SIG-M5 treated with dmso at 0.1 percent for 504 hours (cell line): Measurements from ENCODE around the gene PIM1.
"Not testable (repeated sequence)": the region's sequence is repeated elsewhere in the genome, so short reads cannot be mapped to it uniquely, and the experiment has no call there.

Experiments used
- DNase-seq: peaks from one replicate; lab custom pipeline; 2025; ENCODE audit not compliant: unreplicated experiment; lab: John Stamatoyannopoulos, UW

The PIM1 gene

DNA sequence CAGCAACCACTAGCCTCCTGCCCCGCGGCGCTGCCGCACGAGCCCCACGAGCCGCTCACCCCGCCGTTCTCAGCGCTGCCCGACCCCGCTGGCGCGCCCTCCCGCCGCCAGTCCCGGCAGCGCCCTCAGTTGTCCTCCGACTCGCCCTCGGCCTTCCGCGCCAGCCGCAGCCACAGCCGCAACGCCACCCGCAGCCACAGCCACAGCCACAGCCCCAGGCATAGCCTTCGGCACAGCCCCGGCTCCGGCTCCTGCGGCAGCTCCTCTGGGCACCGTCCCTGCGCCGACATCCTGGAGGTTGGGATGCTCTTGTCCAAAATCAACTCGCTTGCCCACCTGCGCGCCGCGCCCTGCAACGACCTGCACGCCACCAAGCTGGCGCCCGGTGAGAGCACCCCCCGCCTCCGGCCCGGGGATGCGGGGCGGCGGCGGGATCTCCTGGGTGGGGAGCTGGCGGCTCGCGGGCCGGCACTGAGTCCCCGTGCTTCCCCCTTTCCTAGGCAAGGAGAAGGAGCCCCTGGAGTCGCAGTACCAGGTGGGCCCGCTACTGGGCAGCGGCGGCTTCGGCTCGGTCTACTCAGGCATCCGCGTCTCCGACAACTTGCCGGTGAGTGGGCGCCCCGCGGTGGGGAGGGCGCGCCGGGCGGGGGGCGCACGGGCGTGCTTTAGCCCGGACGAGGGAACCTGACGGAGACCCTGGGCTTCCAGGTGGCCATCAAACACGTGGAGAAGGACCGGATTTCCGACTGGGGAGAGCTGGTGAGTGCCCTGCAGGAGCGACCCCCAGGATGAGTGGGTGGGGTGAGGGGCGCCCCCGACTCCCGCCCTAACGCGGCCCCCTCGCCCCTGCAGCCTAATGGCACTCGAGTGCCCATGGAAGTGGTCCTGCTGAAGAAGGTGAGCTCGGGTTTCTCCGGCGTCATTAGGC lies 585 bp downstream of the PIM1 start:
- peak; percentile 33 for DNase-seq

DNA sequence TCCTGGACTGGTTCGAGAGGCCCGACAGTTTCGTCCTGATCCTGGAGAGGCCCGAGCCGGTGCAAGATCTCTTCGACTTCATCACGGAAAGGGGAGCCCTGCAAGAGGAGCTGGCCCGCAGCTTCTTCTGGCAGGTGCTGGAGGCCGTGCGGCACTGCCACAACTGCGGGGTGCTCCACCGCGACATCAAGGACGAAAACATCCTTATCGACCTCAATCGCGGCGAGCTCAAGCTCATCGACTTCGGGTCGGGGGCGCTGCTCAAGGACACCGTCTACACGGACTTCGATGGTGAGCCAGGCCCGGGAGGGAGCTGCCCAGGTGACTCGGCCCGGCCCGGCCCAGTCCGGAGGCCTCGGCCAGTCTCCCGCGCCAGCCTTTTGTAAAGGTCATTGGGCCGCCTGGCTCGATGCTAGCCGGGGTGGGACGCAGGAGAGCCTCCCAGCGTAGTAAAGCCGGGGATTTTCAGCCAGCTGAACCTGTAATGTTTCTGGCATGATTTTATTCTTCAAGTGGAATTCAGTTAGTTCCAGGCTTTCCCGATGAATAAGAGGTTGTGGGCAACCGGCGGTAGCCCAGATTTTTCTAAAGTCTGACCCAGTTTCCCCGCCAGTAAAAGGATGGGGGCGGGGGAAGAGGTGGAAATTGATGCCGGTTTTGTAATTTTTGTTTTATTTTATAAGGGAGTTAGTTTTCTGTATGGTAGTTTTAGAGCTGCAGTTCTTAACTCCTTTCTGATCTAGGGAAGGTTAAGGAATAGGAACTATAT lies 1.4 kb downstream of the PIM1 start:
- DNase-seq = no peak

DNA sequence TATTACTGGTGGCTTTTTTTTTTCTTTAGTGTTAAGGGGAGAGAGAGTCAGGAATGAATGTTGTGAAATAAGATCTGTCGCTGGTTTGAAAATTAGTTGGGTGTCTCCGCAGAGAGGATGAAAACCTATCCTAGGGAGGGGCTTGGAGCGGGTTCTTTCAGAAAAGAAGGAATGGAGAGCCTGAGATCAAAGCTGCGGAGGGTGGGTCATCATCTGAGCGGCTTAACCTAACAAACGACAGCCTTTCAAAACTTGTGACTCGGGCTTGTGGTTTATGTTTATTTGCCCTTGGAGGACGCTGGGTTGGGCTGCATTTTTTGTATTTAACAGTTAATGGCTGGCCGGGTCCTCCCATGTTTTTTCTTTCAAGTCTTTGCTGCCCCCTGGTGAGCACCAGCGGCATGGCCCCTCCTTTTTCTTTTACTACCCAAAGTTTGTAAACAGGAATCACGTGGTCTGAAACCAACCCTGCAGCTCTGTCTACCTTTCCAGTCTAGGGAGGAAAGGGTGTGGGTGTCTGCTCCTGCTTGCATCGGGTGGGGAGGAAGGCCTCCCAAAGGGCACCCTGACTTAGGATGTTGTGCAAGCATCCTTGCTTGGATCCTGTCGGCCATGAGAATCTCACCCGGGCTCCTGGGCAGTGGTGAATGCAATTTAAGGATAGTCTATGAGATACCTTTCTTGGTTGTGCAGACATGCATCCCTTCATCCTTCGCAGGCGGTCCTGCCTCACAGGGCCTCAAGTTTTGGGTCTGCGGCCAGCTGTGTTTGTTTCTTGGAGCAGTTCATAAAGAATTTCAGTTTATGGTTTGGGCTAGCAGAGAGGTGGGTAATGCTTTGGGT lies 2.2 kb downstream of the PIM1 start:
- peak; percentile 87 for DNase-seq

DNA sequence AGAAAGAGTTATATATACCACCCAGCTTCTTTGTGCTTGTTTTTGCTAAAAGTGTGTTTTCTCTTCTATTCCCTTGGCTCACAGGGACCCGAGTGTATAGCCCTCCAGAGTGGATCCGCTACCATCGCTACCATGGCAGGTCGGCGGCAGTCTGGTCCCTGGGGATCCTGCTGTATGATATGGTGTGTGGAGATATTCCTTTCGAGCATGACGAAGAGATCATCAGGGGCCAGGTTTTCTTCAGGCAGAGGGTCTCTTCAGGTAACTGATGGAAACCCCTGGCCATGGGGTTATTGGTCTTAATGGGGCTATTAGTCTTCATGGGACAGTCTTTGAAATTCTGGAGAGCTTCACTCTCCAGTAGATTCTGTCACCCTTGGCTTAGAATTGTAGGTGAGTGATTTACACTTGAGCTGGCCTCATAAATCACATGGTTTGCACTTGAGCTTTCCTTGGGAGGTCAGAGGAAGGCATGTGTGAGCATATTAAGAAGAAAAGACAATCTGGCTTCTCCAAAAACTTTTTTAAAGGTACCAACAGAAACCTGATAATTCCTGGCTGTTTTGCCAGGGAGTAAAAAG lies 3.0 kb downstream of the PIM1 start:
- DNase-seq = no peak

DNA sequence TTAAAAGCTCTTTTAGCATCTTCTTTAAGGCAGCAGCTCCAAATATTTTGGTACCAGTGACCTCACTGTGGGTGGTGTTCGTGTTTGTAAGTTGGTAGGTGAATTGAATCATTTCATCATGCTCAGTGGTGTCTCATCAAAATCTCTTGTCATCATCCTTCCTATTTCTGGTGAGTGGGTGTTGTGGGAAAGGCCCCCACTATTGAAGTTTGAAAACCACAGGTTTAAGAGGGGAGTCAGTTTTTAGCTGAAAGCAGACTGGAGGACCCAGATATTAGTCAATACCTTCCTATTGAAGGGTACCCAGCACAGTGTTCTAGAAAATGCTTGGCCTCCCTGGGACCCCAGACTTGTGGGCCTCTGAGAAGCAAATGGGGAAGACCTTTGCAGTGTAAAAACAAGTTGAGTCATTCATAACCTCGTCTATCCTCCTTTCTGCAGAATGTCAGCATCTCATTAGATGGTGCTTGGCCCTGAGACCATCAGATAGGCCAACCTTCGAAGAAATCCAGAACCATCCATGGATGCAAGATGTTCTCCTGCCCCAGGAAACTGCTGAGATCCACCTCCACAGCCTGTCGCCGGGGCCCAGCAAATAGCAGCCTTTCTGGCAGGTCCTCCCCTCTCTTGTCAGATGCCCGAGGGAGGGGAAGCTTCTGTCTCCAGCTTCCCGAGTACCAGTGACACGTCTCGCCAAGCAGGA lies 3.7 kb downstream of the PIM1 start:
- DNase-seq = no peak

DNA sequence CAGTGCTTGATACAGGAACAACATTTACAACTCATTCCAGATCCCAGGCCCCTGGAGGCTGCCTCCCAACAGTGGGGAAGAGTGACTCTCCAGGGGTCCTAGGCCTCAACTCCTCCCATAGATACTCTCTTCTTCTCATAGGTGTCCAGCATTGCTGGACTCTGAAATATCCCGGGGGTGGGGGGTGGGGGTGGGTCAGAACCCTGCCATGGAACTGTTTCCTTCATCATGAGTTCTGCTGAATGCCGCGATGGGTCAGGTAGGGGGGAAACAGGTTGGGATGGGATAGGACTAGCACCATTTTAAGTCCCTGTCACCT lies 4.2 kb downstream of the PIM1 start:
- DNase-seq = no peak

DNA sequence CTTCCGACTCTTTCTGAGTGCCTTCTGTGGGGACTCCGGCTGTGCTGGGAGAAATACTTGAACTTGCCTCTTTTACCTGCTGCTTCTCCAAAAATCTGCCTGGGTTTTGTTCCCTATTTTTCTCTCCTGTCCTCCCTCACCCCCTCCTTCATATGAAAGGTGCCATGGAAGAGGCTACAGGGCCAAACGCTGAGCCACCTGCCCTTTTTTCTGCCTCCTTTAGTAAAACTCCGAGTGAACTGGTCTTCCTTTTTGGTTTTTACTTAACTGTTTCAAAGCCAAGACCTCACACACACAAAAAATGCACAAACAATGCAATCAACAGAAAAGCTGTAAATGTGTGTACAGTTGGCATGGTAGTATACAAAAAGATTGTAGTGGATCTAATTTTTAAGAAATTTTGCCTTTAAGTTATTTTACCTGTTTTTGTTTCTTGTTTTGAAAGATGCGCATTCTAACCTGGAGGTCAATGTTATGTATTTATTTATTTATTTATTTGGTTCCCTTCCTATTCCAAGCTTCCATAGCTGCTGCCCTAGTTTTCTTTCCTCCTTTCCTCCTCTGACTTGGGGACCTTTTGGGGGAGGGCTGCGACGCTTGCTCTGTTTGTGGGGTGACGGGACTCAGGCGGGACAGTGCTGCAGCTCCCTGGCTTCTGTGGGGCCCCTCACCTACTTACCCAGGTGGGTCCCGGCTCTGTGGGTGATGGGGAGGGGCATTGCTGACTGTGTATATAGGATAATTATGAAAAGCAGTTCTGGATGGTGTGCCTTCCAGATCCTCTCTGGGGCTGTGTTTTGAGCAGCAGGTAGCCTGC lies 4.8 kb downstream of the PIM1 start:
- no peak for DNase-seq

DNA sequence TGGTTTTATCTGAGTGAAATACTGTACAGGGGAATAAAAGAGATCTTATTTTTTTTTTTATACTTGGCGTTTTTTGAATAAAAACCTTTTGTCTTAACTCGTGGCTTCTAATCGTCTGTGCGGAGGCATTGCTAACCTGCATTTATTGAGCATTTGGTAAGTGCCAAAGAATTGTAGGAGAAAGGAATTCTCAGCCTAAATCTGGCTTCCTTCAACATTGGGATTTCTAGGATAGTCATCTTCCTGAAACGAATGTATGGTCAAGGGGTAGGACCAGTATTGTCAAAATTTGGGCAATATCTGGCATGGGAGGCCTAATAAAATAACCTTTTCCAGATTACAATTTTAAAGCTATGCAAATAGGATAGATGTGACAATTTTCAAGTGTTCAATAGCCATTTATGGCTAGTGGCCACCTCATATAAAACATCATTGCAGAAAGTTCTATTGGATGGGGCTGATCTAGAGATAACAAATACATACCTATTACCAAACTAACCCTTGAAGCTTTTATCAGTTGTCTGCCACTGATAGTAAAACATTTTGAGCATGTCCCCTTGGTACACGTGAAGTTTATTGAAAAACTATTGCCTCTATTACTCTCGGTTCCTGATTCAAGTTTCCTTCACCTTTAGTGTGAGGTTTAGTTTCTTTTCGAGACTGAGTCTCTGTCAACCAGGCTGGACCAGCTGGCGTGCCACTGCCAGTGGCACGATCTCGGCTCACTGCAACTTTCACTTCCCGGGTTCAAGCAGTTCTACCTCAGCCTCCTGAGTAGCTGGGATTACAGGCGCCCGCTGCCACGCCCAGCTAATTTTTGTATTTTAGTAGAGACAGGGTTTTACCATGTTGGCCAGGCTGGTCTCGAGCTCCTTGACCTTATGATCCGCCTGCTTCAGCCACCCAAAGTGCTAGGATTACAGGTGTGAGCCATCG lies 5.6 kb downstream of the PIM1 start:
- no peak for DNase-seq

DNA sequence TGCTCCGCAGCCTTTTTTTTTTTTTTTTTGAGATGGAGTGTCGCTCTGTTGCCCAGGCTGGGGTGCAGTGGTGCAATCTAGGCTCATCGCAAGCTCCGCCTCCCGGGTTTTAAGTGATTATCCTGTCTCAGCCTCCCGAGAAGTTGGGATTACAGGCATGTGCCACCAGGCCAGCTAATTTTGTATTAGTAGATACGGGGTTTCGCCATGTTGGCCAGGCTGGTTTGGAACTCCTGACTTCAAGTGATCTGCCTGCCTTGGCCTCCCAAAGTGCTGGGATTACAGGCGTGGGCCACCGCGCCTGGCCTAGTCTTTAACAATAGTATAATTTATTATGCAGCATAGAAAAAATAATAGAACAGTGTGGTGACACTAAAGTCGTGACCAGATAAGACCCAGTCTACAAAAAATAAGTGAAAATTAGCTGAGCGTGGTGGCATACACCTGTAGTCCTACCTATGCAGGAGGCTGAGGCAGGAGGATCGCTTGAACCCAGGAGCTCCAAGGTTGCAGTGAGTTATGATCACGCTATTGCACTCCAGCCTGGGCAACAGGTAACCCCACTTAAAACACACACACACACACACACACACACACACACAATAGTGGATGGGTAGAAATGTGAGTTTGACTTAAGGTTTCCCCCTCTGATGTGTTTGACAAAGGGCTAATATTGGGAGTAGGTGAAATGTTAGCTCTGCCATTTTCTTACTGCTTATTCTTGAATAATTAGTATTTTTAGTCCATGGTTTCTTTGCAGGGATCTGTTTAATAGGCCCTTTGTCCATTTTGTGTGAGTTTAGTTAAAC lies 6.5 kb downstream of the PIM1 start:
- no peak for DNase-seq

DNA sequence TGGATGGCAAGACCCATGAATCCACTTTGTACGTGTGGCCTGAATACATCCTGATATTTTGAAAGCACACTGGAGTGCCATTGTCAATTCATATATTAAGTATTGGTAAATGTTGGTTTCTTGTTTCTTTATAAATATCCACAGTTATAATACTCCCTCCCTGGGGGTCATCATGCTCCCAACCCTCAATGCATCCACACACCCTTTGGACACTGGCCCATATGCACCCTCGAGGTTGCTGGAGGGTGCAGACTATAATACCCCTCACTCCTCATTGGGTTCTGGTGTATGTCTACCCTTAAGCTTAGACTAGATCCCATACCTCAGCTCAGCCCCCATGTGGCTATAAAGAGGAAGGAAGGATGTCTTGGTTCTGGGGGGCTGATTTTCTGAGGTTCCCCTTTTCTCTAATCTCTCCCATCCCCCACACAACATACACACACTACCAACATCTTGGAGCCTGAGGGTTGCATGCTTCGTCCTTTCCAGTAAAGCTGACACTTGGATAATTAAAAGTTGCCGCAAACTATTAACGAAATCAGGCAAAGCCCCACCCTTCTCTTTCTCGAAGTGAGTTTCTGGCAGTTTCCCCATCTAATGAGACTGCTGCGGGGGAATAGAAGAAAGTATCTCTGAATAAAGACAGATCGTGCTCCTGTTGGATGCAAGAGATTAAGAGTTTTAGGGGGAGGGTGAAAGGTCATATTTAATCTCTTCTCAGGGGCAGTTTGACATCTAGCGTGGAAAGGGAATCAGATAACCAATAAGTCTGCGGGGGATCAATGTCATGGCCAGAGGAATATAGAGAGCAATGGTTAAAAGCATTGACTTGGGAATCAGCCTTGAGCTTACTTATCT lies 7.4 kb downstream of the PIM1 start:
- peak; percentile 84 for DNase-seq

DNA sequence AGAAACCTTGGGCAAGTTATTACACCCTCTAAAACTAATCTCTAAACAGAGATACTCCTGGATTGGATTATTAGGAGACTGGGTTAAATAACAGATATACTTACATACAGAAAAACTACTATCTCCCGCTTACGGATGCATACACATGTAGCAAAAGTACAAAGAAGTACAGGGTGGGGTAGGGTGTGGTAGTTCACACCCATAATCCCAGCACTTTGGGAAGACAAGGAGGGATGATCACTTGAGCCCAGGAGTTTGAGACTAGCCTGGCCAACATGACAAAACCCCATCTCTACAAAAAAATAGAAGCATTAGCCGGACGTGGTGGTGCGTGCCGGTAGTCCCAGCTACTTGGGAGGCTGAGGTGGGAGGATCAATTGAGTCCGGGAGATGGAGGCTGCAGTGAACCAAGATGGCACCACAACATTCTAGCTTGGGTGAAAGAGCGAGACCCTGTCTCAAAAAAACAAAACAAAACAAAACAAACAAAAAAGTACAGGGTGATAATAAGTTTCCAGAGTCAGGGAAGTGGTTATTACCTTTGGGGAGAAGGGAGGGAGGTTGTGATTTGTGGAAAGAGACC lies 8.1 kb downstream of the PIM1 start:
- DNase-seq = no peak

DNA sequence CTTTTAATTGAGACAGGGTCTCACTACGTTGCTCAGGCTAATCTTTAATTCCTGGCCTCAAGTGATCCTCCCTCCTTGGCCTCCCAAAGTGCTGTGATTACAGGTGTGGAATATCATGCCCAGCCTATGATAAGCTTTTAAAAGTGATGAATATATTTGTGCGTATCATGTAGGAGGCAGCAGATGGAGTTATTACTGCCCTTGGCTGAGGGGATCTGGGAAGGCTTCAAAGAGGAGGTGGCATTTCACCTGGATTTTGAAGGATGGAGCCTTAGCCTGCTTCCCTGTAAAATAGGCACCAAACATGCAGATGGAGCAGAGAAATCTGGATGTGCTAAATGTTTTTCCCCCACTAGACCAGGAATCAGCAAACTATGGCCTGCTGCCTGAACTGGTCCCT lies 10.1 kb downstream of the PIM1 start:
- no peak for DNase-seq

DNA sequence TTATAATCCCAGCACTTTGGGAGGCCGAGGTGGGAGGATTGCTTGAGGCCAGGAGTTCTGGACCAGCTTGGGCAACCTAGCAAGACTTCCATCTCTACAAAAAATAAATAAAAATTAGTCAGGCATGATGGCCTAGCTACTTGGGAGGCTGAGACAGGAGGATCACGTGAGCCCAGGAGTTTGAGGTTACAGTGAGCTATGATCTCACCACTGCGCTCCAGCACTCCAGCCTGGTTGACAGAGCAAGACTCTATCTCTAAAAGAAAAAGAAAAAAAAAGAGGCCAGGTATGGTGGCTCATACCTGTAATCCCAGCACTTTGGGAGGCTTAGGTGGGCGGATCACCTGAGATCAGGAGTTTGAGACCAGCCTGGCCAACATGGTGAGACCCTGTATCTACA lies 10.7 kb downstream of the PIM1 start:
- not testable (repeated sequence) for DNase-seq

DNA sequence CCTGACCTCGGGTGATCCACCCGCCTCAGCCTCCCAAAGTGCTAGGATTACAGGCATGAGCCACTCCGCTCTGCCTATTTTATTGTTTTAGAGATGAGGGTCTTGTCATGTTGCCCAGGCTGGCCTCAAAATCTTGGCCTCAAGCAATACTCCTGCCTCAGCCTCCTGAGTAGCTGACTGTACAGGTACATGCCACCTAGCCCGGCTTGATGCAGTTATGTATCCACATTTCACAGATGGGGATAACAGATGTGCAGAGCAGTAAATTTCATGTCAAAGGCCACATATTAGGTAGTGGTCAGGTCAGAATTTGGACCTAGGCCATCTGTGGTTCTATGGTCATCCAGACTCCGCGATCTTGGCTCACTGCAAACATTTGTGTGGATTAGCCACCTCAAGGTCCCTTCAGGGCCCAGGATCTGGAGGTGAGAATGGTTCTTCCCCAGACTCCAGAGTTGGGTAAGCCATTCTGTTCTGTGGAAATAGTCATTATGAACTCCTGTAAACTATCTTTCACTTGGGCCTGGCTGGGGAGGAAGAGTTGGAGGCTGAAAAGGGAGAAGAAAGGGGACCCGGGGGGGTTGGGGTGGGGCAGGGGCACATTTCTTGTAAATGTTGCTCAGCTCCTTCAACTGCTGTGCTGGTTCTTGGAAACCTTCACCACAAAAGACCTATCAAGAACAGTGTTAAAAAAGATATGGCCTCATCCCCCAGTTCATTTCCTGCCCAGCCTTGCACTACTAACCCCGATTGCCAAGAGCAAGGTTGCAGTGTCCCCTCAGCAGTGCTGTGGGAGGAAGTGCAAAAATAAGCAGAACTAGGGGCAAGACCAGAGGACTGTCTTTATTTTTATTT lies 13.0 kb downstream of the PIM1 start:
- DNase-seq = peak; percentile 94

DNA sequence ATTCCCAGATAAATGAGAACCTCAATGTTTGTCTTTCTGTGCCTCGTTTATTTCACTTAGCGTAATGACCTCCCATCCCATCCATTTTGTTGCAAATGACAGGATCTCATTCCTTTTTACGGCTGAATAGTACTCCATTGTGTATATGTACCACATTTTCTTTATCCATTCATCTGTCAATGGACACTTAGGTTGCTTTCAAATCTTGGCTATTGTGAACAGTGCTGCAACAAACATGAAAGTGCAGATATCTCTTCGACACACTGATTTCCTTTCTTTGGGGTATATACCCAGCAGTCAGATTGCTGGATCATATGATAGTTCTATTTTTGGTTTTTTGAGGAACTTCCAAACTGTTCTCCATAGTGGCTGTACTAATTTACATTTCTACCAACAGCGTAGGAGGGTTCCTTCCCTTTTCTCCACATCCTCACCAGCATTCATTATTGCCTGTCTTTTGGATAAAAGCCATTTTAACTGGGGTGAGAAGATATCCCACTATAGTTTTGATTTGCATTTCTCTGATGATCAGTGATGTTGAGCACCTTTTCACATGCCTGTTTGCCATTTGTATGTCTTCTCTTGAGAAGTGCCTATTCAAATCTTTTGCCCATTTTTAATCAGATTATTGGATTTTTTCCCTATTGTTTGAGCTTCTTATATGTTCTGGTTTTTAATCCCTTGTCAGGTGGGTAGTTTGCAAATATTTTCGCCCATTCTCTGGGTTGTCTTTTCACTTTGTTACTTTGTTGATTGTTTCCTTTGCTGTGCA lies 16.2 kb downstream of the PIM1 start:
- DNase-seq = peak; percentile 43
